Thoracic aorta (tissue), 2 donors: ENCODE results near the gene RPS17. TPM values are rescaled to one million over a fixed set of nuclear protein-coding genes. Genes with fewer than 3 reads are reported as not detected.
"Not testable (repeated sequence)": the region's sequence is repeated elsewhere in the genome, so short reads cannot be mapped to it uniquely, and the experiment has no call there.

Experiments used
- ATAC-seq: fragments of 150-250 bp; one replicate; pipeline ENCODE4 v1.8.0; 2017; ENCODE audit warnings: low read depth; ENCODE audit not compliant: insufficient number of reproducible peaks, low FRiP score
- DNase-seq: peaks from one replicate; pipeline ENCODE4 v3.0.0-alpha.2; 2020; ENCODE audit warnings: low spot score
- H3K27ac ChIP-seq, 2 donors: fragments of 200-600 bp; sonication (generic); 1 replicate in 1 of 2; 2 replicates in 1 of 2; pipeline ENCODE4 v1.5.1; 2016; ENCODE audit warnings: mild to moderate bottlenecking in 2 of 2, moderate library complexity in 2 of 2
- H3K27me3 ChIP-seq: fragments of 200-600 bp; sonication (generic); replicated peaks from 2 replicates; pipeline ENCODE4 v1.6.0; 2016; ENCODE audit warnings: mild to moderate bottlenecking; ENCODE audit not compliant: insufficient read depth
- H3K36me3 ChIP-seq: fragments of 200-600 bp; sonication (generic); one replicate; pipeline ENCODE4 v1.5.1; 2016
- H3K4me1 ChIP-seq, 2 donors: fragments of 200-600 bp; sonication (generic); 1 replicate in 1 of 2; 2 replicates in 1 of 2; pipeline versions ENCODE4 v1.5.1 to v1.6.0; 2016; ENCODE audit warnings: low read depth in 2 of 2, mild to moderate bottlenecking in 1 of 2; ENCODE audit not compliant: control insufficient read depth in 1 of 2
- H3K4me3 ChIP-seq: fragments of 200-600 bp; sonication (generic); 2 replicates; pipeline ENCODE4 v1.5.1; 2016; ENCODE audit warnings: mild to moderate bottlenecking
- H3K9me3 ChIP-seq: fragments of 200-600 bp; sonication (generic); 2 replicates; pipeline ENCODE4 v1.5.1; 2016
- total RNA-seq, 2 donors: library from RNA; depleted of rRNA; stranded (reverse); fragments of >200 nt; gene quantifications; one replicate each; pipeline versions ENCODE4 v1.1.0 to v1.2.3, GENCODE V29; 2016
- TF ChIP-seq, protein P1 (sequence below): fragments of 200-600 bp; sonication (generic); IDR thresholded peaks from one replicate; pipeline ENCODE4 v1.5.1; 2019; ENCODE audit warnings: antibody characterized with exemption

Gene RPS17
- total RNA-seq, 2 donors from 2014 or later, result 887 to 1,033 TPM

DNA sequence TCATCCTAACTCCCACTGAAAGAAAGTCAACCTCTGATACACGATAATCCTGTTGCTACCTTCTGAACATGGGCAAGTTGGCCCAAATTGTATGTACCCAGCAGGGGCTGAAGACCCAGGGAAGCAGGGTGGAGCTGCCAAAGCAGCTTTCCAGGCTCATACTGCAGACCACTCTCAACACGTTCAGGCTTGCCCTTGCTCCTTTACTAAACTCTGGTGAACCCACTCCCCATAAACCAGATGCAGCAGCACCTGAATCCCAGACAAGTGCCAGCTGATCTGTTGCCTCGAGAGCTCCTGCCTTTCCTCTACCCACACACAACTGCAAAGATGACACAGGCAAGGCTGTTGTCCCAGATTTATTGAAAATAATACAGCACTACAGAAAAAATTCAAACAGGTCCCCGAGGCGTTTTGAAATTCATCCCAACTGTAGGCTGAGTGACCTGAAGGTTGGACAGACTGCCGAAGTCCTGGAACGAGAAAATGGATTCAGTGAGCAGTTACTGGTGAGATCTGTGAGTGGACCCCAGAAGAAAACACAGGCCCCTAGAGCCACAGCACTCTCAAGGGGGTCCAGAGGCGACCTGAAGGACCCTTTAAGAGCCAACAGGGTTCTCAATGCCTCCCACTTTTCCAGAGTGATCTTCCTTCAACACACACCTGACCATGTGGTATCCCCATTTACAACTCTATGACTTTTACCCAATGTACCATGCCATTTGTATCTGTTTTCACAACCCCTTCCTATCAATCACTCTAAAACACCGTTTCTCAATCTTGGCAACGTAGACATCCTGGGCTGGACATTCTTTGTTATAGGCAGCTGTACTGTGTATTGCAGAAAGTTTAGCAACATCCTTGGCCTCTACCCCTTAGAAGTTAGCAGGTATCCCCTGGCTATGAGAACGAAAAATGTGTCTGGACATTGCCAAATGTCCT is 3.6 kb downstream of the RPS17 start:
- DNase-seq (no peak), ATAC-seq (no peak)
- Histone ChIP-seq H3K9me3 (no peaks in the 10 kb centered on the region), H3K4me1 (peaks cover 7 to 17% of the 10 kb centered on the region in 2 donors), H3K27ac (no peak overlapping the region), H3K4me3 (no peak overlapping the region), H3K27me3 (no peaks in the 10 kb centered on the region), H3K36me3 (peaks cover 27% of the 10 kb centered on the region)
- TF ChIP-seq, protein P1, sequence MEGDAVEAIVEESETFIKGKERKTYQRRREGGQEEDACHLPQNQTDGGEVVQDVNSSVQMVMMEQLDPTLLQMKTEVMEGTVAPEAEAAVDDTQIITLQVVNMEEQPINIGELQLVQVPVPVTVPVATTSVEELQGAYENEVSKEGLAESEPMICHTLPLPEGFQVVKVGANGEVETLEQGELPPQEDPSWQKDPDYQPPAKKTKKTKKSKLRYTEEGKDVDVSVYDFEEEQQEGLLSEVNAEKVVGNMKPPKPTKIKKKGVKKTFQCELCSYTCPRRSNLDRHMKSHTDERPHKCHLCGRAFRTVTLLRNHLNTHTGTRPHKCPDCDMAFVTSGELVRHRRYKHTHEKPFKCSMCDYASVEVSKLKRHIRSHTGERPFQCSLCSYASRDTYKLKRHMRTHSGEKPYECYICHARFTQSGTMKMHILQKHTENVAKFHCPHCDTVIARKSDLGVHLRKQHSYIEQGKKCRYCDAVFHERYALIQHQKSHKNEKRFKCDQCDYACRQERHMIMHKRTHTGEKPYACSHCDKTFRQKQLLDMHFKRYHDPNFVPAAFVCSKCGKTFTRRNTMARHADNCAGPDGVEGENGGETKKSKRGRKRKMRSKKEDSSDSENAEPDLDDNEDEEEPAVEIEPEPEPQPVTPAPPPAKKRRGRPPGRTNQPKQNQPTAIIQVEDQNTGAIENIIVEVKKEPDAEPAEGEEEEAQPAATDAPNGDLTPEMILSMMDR, result no peak

DNA sequence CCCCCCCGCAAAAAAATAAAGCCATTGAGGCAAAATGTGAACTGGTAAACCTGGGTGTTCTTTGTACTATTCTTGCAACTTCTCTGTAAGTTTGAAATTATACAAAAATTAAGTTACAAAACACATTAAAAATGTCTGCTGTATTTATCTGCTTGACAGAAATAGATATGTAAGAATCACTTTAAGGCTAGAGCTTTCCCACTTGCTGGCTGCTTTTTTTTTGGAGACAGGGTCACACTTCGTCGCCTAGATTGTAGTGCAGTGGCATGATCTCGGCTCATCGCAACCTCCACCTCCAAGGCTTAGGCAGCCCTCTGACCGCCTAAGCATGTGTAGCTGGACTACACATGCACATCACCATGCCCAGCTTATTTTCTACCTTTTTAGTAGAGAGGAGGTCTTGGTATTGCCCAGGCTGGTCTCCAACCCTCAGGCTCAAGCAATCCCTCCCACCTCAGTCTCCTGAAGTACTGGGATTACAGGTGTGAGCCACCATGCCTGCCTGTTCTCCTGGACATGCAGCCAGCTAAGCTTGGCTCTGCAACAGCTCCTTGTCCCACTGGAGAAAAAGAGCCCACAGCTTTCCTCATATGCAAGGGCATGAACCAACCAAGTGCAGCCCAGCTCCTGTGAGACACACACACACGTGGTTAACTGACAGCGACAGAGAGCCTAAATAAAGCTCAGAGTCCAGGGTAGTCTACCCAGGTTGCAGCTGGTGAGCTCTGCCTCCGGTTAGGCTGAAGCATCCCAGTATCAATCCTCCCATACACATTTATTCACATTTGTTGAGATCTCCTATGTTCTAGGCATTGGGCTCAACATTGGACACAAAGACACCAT is 4.5 kb downstream of the RPS17 start:
- peaks cover 3 to 14% of the 10 kb centered on the region in 2 donors for H3K4me1 ChIP-seq
- H3K27me3 ChIP-seq, result no peaks in the 10 kb centered on the region
- DNase-seq (no peak), ATAC-seq (no peak)
- no peak overlapping the region for H3K27ac ChIP-seq
- peaks cover 27% of the 10 kb centered on the region for H3K36me3 ChIP-seq
- no peak overlapping the region for H3K4me3 ChIP-seq
- H3K9me3 ChIP-seq, result no peaks in the 10 kb centered on the region
- TF ChIP-seq, protein P1, result no peak

DNA sequence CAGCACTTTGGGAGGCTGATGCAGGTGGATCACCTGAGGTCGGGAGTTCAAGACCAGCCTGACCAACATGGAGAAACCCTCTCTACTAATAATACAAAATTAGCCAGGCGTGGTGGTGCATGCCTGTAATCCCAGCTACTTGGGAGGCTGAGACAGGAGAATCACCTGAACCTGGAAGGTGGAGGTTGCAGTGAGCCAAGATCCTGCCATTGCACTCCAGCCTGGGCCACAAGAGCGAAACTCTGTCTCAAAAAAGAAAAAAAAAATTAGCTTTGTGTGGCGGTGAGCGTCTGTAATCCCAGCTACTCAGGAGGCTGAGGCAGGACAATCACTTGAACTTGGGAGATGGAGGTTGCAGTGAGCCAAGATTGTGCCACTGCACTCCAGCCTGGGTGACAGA is 5.1 kb downstream of the RPS17 start:
- ATAC-seq, H3K9me3 ChIP-seq, H3K4me3 ChIP-seq, DNase-seq, H3K27ac ChIP-seq, H3K27me3 ChIP-seq: not testable (repeated sequence)
- Histone ChIP-seq H3K36me3 (peaks cover 27% of the 10 kb centered on the region), H3K4me1 (peaks cover 3 to 17% of the 10 kb centered on the region in 2 donors)

DNA sequence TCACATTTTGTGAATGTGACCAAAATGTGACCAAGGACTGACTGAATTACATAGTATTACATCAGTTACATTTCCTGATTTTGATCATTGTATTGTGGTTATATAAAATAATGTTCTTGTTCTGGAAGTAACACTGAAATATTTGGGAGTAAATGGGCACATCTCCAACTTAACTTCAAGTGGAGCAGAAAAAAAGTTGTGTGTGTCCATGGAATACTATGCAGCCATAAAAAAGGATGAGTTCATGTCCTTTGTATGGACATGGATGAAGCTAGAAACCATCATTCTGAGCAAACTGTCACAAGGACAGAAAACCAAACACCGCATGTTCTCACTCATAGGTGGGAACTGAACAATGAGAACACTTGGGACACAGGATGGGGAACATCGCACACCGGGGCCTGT is 5.8 kb downstream of the RPS17 start:
- H3K9me3 ChIP-seq, DNase-seq, H3K4me3 ChIP-seq, H3K27me3 ChIP-seq, ATAC-seq, H3K27ac ChIP-seq: not testable (repeated sequence)
- H3K36me3 ChIP-seq, result peaks cover 27% of the 10 kb centered on the region
- peaks cover 3 to 15% of the 10 kb centered on the region in 2 donors for H3K4me1 ChIP-seq

DNA sequence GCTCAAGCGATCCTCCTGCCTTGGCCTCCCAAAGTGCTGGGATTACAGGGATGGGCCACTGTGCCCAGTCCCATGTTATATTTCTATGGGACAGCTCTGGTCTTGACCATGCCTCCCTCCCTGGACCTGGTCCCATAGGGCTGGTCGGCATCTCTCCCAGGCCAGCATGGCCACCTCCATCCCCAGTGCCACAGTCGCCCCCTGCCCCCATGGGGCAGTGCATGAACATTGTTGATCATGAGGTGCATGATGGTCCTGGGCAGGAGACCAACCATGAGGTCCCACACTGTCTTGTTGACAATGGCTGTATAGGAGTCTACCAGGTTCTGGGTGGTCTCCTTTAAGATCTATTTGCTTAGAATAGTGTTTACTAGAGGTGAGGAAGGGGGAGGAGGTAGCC is 6.5 kb downstream of the RPS17 start:
- DNase-seq, result no peak
- TF ChIP-seq, protein P1, result no peak
- H3K4me1 ChIP-seq, result peaks cover 0 to 10% of the 10 kb centered on the region in 2 donors
- H3K27ac ChIP-seq, result no peak overlapping the region
- H3K4me3 ChIP-seq, result no peak overlapping the region
- no peaks in the 10 kb centered on the region for H3K9me3 ChIP-seq
- peaks cover 27% of the 10 kb centered on the region for H3K36me3 ChIP-seq
- ATAC-seq, result no peak
- no peaks in the 10 kb centered on the region for H3K27me3 ChIP-seq

DNA sequence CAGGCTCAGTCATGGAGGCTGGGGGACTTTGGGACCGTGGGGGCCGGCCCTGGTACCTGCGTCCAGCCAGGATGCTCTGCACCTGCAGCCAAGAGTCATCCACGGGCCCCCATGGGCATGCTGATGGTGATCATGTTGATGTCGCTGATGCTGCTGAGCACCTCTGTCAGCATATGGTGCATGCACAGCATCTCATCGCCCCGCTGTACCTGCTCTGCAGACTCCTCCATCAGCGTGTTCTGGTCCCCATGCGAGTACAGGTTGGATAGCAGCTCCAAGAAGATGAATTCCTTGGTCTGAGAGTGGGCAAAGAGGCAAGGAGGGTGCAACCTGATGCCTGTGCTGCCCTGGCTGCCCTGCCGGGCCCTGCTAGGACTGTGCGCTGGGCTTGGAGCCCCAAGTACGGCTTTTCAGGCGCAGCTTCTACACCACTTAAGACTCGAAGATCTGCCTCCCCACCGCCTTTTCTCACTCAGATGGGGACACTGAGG is 7.2 kb downstream of the RPS17 start:
- peaks cover 22% of the 10 kb centered on the region for H3K36me3 ChIP-seq
- H3K9me3 ChIP-seq, result no peaks in the 10 kb centered on the region
- H3K27me3 ChIP-seq, result no peaks in the 10 kb centered on the region
- DNase-seq (no peak), ATAC-seq (no peak)
- H3K4me1 ChIP-seq, result peaks cover 0 to 6% of the 10 kb centered on the region in 2 donors
- no peak overlapping the region for H3K4me3 ChIP-seq
- no peak overlapping the region for H3K27ac ChIP-seq
- TF ChIP-seq, protein P1, result no peak
